Measurements from ENCODE around the gene PITHD1.

Gene PITHD1

DNA sequence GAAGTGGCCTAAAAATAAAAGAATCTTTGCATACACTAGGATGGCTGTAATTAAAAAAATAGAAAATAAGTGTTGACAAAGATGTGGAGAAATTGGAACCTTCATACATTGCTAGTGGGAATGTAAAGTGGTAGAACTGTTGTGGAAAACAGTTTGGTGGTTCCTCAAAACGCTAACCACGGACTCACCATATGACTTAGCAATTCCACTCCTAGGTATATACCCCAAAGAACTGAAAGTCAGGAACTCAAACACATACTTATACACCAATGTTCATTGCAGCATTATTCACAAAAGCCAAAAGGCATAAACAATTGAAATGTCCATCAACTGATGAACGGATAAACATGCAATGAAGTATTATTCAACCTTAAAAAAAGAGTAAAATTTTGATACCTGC is 57.8 kb downstream of the PITHD1 start:
- H3K27me3 ChIP-seq (replicated peaks) = peaks cover 2% of the 10 kb centered on the region
- TF ChIP-seq, protein P1, sequence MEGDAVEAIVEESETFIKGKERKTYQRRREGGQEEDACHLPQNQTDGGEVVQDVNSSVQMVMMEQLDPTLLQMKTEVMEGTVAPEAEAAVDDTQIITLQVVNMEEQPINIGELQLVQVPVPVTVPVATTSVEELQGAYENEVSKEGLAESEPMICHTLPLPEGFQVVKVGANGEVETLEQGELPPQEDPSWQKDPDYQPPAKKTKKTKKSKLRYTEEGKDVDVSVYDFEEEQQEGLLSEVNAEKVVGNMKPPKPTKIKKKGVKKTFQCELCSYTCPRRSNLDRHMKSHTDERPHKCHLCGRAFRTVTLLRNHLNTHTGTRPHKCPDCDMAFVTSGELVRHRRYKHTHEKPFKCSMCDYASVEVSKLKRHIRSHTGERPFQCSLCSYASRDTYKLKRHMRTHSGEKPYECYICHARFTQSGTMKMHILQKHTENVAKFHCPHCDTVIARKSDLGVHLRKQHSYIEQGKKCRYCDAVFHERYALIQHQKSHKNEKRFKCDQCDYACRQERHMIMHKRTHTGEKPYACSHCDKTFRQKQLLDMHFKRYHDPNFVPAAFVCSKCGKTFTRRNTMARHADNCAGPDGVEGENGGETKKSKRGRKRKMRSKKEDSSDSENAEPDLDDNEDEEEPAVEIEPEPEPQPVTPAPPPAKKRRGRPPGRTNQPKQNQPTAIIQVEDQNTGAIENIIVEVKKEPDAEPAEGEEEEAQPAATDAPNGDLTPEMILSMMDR (IDR thresholded peaks at IDR 0.05; ENCODE audit: low read depth, low read length, missing control alignments) = no peak
- no peaks in the 10 kb centered on the region for H3K36me3 ChIP-seq (replicated peaks)
- H3K27ac ChIP-seq = no peak overlapping the region
- no peak for DNase-seq
- in situ Hi-C loops (cut with HindIII; ENCODE audit: low pct_ligation_motif_present, low sequenced_read_pairs) = no loop called here
- no peak overlapping the region for H3K4me3 ChIP-seq (ENCODE audit: low read depth, low read length)
